ENCODE results near the gene PRTG. TPM values are rescaled to one million over a fixed set of nuclear protein-coding genes. Genes with fewer than 3 reads are reported as not detected.
"Not testable (repeated sequence)": the region's sequence is repeated elsewhere in the genome, so short reads cannot be mapped to it uniquely, and the experiment has no call there.

The PRTG gene
- total RNA-seq, 1 experiment from 2014 or later, result 6.4 TPM

DNA sequence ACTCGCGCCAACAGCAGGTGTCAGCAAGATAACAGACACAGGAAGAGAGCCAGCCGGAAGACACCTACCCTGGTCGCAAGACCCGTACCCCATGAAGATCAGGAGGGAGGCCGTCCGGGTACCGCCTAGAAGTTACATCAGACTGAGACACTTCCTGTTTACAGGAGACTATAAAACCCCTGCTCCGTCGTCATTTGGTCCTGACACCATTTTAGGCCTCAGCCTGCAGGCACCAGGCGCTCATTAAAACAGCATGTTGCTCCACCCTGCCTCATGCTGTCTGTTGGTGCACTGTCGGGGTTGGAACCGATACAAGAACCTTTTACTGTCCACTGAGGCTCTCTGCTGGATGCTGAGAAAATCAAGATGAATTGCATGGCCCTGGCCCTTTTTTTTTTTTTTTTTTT, 15.6 kb upstream of the PRTG start:
- DNase-seq (ENCODE audit: low read depth), result no peak
- in situ Hi-C loops (cut with HindIII; ENCODE audit: low pct_unique_long_range_greater_than_20kb, low sequenced_read_pairs), result no loop called here

DNA sequence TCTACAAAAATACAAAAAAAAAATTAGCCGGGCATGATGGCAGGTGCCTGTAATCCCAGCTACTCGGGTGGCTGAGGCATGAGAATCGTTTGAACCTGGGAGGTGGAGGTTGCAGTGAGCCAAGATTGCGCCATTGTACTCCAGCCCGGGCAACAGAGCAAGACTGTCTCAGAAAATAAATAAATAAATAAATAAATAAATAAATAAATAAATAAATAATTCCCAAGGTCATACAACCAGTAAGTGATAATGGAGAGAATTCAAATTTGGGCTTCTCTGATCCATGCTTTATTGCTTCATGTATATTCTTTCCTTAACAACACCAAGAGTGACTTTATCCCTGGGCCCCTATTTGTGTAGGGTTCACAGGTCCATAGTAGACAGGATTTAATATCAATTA, 10.5 kb upstream of the PRTG start:
- DNase-seq (ENCODE audit: low read depth); in situ Hi-C loops (cut with HindIII; ENCODE audit: low pct_unique_long_range_greater_than_20kb, low sequenced_read_pairs): not testable (repeated sequence)

DNA sequence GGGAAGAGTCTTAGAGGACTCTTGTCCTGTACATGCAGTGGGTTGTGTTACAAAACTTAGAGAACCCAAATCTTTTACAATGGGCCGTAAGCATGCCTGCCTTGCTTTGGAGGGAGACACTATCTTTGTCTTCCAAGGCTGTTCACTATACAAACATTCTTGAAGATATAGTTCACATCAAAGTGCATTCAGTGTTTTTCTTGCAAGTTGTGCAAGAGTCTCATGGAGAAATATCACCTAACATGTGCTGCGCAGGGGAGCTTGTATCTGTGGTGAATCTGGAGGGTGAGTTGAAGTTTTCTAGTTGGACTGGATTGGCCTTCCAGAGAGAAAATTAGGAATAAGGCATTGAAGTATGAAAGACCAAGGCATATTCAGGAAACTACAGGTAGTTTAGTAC, 7.8 kb upstream of the PRTG start:
- DNase-seq (ENCODE audit: low read depth), result no peak
- in situ Hi-C loops (cut with HindIII; ENCODE audit: low pct_unique_long_range_greater_than_20kb, low sequenced_read_pairs), result no loop called here

DNA sequence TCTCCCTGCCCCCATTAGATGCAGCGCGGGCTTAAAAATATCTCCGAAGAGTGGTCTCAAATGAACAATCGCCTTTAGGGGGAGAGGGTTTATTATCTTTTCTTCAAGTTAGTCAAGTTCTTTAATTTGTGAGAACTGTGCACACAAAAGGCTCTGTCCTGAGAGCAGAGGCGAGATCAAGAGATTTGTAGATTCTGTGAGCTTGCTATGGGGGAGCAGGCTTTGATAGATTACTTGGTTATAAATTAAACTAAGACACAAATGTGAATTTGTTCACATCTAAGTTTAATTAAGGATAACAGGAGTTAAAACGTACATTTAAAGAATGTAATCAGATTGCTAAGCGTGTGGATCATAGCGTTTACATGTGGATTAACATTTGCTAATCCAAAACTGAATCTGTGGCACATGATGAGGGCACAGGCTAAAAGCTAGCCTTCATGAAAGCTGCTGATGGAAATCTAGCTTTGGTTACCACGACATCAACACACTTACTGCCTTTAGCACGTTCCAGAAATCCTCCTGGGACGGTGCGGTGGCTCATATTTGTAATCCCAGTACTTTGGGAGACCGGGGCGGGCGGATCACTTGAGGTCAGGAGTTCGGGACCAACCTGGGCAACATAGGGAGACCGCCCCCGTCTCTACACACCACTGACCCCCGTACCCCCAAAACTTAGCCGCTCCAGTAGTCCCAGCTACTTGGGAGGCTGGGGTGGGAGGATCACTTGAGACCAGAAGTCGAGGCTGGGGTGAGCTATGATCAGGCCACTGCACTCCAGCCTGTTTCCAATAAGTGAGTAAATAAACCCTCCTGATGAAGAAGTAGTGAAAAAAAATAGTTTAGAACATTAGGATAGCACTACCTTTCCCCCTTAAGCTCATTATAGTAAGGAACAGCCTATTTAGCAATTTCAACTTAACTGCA, 1.0 kb upstream of the PRTG start:
- in situ Hi-C loops (cut with HindIII; ENCODE audit: low pct_unique_long_range_greater_than_20kb, low sequenced_read_pairs), result no loop called here
- peak; percentile 21 for DNase-seq (ENCODE audit: low read depth)

DNA sequence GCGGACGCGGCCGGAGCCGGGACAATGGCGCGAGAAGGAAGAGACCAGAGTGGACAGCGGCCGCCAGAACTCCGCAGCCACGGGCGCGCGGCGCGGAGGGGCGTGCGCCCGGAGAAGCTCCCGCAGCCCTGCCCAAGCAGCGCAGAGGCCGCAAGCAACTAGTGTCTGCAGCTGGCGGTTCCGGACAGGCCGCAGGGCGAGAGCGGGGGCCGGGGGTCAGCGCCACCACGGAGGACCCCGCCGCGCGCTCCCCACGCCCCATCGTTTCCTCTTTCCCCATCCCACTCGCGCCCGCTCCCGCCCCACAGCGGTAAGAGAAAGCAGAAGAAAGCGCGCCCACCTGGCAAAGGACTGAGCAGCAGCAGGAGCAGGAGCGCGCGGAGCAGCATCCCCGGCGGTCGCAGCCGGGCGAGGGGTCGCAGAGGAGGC, 440 bp downstream of the PRTG start:
- in situ Hi-C loops (cut with HindIII; ENCODE audit: low pct_unique_long_range_greater_than_20kb, low sequenced_read_pairs), result no loop called here
- DNase-seq (ENCODE audit: low read depth), result peak; percentile 72

DNA sequence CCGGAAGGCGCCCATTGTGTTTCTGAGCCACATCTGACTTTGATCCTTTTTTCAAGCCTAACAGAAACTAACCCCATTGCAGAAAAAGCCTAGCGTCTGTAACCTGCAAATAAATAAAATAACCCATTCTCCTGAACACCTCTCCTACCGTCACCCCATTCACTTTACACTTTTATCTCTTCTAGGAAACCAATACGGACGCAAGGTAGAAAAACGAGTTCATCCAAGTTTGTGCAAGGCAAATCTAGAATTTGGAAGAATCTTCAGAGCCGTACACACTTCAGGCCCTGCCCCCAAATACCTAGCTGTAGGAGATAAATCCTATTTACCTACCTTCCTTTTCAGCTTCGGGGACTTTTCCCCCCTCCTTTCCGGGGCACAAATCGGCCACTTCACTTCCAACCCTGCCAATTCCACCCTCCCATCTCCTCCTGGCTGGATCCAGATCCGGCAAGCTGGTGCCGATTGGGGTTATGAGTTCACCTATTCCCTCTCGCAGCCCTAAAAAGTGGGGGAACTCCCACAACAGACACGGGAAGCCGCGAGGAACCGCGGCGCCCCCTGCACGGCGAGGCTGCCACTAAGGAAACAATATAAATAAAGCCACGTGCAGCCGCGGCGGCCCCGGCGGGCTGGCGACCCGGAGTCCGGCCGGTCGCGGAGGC, 987 bp downstream of the PRTG start:
- DNase-seq (ENCODE audit: low read depth), result peak; percentile 43
- in situ Hi-C loops (cut with HindIII; ENCODE audit: low pct_unique_long_range_greater_than_20kb, low sequenced_read_pairs), result no loop called here

DNA sequence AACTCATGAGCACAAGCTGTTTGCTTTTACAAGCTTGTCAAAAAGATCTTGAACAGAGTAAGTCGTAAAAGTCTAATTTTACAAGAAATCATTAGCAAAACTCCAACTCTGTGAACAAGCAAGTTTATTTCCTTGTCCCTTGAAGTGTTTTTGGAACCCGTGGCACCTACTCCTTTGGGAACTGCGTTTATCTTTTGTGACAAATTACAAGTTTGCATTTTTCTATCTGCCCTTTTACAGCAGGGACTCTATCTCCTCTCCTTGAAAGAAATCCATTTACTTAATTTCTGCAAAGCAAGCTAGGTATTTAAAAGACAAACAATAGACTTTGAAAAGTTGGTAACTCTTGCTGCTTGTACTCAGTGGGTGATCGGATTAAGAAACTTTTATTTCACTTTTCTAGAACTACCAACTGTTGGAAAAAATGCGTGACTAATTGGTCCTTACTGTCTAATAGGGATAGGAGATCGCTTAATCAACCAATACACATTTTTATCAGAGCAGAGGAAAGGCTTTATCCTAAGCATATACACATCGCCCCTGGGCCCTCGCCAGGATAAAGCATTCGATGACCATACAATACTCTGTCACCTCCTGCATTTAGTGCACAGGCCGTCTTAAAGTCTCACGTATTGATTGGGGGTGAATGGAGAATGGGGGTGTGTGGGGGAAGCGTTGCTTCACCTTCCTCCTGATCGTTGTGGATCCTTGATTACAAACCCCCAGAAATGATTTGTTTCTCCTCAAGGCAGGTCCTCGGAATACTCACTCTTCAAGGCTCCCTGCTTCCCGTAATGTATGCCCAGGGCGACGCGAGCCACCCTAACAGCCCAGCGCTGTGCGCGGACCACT, 1.7 kb downstream of the PRTG start:
- DNase-seq (ENCODE audit: low read depth), result no peak
- in situ Hi-C loops (cut with HindIII; ENCODE audit: low pct_unique_long_range_greater_than_20kb, low sequenced_read_pairs), result no loop called here

DNA sequence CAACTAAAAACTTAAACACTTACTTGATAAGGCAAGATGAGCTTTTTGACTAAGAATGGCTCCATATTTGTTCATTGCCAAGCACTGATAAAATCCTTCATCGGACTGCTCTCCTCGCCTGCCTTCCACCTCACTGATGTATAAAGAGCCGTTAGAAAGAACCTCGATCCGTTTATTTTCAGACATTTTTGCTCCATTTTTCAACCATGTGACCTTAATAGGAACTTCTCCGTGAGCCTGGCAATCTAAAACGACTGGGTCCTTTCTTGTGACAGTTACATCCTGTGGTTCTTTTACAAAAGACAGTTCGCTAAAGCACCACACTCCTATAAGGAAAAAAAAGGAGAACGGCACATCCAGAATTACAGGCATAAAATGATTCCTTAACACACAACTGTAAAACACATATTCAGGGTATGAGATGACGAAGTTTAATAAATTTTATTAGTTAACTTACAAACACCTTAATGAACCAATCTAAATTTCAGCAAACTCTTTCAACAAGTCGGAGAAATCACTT, 2.5 kb downstream of the PRTG start:
- in situ Hi-C loops (cut with HindIII; ENCODE audit: low pct_unique_long_range_greater_than_20kb, low sequenced_read_pairs), result no loop called here
- DNase-seq (ENCODE audit: low read depth), result no peak

DNA sequence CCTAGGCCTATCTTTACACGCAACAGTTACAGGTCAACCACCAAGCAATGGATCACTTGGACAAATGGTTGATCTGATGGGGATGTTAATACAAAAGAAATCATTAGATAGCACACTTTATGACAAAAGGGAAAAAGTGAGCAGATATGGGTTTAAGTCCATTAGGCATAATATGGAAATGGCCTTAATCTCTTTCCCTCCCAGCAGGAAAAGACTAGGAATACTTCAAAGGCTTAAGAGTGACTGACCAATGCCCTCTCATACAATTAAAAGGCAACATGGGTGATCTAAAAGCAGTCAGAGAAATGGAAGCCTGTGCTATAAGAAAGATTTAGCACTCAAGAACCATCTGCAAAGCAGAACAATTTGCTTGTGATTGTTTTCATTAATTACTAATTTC, 3.3 kb downstream of the PRTG start:
- DNase-seq (ENCODE audit: low read depth), result no peak
- in situ Hi-C loops (cut with HindIII; ENCODE audit: low pct_unique_long_range_greater_than_20kb, low sequenced_read_pairs), result no loop called here

DNA sequence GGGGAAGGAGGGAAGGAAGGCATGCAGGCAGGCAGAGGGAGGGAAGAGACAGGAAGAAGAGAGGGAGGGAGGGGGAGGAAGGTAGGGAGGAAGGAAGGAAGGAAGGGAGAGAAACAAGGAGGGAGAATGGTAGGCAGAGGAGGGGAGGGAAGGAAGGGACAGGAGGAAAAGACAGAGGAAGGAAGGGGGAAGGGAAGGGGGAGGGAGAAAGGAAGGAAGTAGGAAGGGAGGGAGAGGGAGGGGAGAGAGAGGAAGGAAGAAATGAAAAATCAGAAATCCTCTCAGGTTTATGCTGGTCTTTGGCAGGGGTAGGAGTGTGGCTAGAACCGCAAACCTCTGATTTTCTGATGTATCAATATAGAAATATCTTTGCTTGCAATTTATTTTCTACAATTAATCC, 4.2 kb downstream of the PRTG start:
- in situ Hi-C loops (cut with HindIII; ENCODE audit: low pct_unique_long_range_greater_than_20kb, low sequenced_read_pairs), result no loop called here
- no peak for DNase-seq (ENCODE audit: low read depth)

DNA sequence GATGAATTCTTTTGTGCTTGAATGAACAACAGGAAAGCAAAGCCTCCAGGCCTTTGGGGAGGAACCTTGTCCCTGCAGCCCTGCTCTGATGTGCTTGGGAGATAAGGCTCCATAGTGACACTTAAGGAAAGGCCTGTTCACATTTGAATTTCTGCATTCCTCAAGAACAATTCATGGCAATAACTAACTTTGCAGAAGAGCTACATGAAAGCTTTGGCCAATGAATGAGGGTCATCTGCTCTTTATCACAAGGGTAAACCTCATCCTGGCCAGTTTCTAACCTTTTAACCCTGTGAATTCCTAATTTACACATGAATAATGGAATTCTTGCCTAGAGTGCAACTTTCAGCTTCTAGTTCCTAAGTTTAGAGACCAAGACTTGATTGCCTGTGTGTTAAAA, 5.6 kb downstream of the PRTG start:
- peak; percentile 77 for DNase-seq (ENCODE audit: low read depth)
- in situ Hi-C loops (cut with HindIII; ENCODE audit: low pct_unique_long_range_greater_than_20kb, low sequenced_read_pairs), result no loop called here

DNA sequence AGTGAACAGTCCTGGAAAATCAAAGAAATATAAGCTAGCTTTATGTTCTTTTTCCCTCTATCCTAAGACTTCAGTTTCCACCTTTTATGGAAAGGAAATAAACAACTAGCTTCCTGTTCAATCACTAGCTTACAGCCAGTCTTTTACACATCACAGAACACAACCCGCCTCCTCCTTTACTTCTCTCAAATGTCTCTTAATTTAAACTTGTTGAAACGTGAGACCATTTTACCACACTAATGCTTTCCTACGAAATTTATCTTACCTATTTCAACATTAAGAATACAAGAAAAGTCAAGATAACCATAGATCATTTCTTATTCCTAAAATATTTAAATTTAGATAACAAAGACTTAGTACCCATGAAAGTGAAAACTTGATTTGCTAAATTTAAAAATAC, 6.2 kb downstream of the PRTG start:
- in situ Hi-C loops (cut with HindIII; ENCODE audit: low pct_unique_long_range_greater_than_20kb, low sequenced_read_pairs), result no loop called here
- DNase-seq (ENCODE audit: low read depth), result no peak

DNA sequence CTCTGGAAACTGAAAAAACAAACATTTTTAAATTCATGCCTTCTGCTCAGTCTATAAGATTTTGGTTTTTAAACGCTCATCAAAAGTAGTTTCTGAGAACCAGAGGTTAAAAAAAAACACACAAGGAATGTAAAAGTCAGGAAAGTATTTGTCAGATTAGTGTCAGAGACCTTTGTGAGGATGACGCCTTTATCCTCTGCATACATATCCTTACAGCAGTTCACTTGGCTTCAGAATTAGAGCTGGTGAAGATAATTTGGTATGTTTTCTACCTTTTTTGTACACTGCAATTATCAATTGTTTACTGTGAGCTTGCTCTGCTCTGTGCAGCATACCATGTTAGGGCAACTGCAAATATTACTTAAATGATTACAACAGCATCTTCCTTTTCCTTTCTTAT, 8.3 kb downstream of the PRTG start:
- no peak for DNase-seq (ENCODE audit: low read depth)
- in situ Hi-C loops (cut with HindIII; ENCODE audit: low pct_unique_long_range_greater_than_20kb, low sequenced_read_pairs), result no loop called here

DNA sequence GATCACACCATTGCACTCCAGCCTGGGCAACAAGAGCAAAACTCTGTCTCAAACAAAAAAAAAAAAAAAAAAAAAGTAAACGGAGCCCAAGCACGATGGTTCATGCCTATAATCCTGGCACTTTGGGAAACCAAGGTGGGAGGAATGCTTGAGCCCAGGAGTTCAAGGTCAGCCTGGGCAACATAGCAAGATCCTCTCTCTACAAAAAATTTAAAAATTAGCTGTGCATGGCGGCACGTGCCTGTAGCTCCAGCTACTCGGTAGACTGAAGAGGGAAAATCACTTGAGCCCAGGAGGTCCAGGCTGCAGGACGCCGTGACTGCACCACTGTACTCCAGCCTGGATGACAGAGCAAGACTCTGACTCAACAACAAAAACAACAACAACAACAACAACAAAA, 9.5 kb downstream of the PRTG start:
- DNase-seq (ENCODE audit: low read depth); in situ Hi-C loops (cut with HindIII; ENCODE audit: low pct_unique_long_range_greater_than_20kb, low sequenced_read_pairs): not testable (repeated sequence)

DNA sequence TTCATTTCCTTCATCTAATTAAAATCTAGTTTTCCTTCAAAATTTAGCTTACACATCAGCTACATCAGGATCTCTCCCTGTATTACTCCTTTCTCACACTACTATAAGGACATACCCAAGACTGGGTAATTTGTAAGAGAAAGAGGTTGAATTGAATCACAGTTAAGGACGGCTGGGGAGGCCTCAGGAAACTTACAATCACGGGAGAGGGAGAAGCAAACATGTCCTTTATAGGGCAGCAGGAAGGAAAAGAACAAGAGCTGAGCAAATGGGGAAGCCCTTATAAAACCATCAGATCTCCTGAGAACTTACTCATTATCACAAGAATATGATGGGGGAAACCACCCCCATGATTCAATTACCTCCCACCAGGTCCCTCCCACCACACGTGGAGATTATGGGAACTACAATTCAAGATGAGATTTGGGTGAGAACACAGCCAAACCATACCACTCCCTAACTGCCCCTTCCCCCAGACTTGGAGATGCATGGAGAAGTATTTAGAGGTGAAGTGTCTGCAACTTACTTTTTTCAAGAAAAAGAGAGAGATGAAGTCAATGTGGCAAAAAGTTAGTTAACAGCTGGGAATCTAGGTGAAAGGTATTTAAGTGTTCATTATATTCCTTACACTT, 21.3 kb downstream of the PRTG start:
- no peak for DNase-seq (ENCODE audit: low read depth)
- in situ Hi-C loops (cut with HindIII; ENCODE audit: low pct_unique_long_range_greater_than_20kb, low sequenced_read_pairs), result no loop called here

DNA sequence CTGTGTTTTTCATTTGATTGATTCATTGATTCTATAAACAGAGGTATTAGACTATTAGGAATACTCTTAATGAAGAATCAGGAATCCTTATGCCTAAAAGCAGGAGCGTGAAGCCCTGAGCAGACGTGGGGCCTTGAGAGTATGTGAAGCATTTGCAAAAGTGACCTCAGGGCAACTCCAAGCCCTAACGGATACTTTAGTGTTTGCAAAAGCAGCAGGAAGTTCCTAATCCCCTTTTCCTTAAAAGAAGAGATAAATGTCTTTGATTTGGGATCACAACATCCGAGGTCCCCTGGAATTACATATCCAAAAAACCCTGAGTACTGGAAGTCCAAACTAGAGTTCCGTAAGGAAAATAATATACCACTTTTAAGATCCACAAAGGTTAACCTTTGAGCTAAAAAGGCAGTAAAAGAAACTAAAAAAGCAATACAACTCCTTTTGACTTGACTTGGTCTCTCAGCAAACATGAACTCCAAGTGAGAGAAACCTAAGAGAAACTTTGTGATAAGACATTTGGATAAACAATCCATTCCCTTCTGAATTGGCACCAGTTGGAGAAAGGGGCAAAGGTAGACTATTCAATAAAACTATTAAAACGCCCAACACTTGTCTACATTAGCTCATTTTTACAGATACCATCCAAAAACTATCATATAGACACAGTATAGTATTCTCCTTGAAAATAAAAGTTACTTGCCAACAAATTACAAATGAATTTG, 27.4 kb downstream of the PRTG start:
- in situ Hi-C loops (cut with HindIII; ENCODE audit: low pct_unique_long_range_greater_than_20kb, low sequenced_read_pairs), result no loop called here
- DNase-seq (ENCODE audit: low read depth), result no peak

DNA sequence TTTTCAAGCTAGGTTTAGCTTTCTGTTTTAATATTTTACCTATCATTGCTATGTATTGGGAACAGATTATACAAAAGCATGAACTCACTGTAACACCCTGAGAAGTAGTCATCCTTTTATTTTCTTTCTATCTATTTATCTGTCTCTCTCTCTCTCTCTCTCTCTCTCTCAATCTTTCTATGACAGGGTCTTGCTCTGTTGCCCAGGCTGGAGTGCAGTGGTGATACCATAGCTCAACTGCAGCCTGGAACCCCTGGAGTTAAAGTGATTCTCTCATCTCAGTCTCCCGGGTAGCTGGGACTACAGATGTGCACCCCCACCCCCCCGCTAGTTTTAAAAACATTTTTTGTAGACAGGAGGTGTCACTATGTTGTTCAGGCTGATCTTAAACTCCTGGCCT, 28.9 kb downstream of the PRTG start:
- no peak for DNase-seq (ENCODE audit: low read depth)
- in situ Hi-C loops (cut with HindIII; ENCODE audit: low pct_unique_long_range_greater_than_20kb, low sequenced_read_pairs), result no loop called here

DNA sequence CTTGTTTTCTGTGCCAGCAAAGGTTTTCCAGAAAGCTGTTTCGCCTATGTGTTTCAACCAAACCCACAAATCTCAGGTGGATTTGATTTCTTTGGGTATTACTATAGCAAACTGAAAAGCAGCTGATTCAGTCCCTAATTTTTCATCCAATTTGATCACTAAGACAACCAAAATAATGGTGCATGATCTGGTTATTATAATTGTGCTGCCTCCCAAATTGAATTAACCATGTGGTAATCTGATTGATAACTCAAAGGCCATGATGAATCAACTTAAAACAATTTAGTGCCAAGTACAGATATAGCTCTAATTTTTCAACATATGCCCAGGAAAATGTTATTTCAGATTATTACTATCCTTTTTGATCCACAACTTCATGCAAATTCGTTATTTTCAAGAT, 30.6 kb downstream of the PRTG start:
- DNase-seq (ENCODE audit: low read depth), result no peak
- in situ Hi-C loops (cut with HindIII; ENCODE audit: low pct_unique_long_range_greater_than_20kb, low sequenced_read_pairs), result no loop called here
